Stimulated activated CD4-positive, alpha-beta T cell treated with anti-CD3 and anti-CD28 coated beads, Interleukin-15, amount 100 ng/mL, for 48 hours (primary cell): ENCODE results near the gene BMPR1B.
"Not testable (repeated sequence)": the region's sequence is repeated elsewhere in the genome, so short reads cannot be mapped to it uniquely, and the experiment has no call there.

Experiments used
- DNase-seq, 2 donors: peaks; one replicate each; pipeline ENCODE4 v3.0.0-alpha.2; 2020; ENCODE audit warnings: low read depth in 2 of 2

The BMPR1B gene

GRCh38 chr4:94832329-94832728 is 74.6 kb downstream of the BMPR1B start:
- DNase-seq = not testable (repeated sequence)

GRCh38 chr4:94833394-94833793 is 75.6 kb downstream of the BMPR1B start:
- DNase-seq = no peak

- DNase-seq = no peak
These were observed 76.7 kb downstream of the BMPR1B start for GRCh38 chr4:94834501-94834900.

- not testable (repeated sequence) for DNase-seq
These were observed 83.6 kb downstream of the BMPR1B start for GRCh38 chr4:94841166-94841863.

- DNase-seq = no peak
These were observed 84.1 kb downstream of the BMPR1B start for GRCh38 chr4:94841864-94842221.

GRCh38 chr4:94843216-94843615 is 85.5 kb downstream of the BMPR1B start:
- no peak for DNase-seq

- no peak for DNase-seq
These were observed 90.6 kb downstream of the BMPR1B start for GRCh38 chr4:94848326-94848725.

- DNase-seq = no peak
These were observed 92.1 kb downstream of the BMPR1B start for GRCh38 chr4:94849901-94850300.

GRCh38 chr4:94852616-94853015 is 94.9 kb downstream of the BMPR1B start:
- DNase-seq = no peak

GRCh38 chr4:94856030-94856429 is 98.3 kb downstream of the BMPR1B start:
- no peak for DNase-seq

GRCh38 chr4:94870146-94870545 is 112.4 kb downstream of the BMPR1B start:
- DNase-seq = no peak

GRCh38 chr4:94871644-94872305 is 114.0 kb downstream of the BMPR1B start:
- no peak for DNase-seq

- DNase-seq = no peak
These were observed 120.2 kb downstream of the BMPR1B start for GRCh38 chr4:94877973-94878372.

- no peak for DNase-seq
These were observed 123.2 kb downstream of the BMPR1B start for GRCh38 chr4:94880956-94881355.

GRCh38 chr4:94882756-94883155 is 125.0 kb downstream of the BMPR1B start:
- no peak for DNase-seq

- no peak for DNase-seq
These were observed 129.3 kb downstream of the BMPR1B start for GRCh38 chr4:94887027-94887426.

- DNase-seq = no peak
These were observed 131.8 kb downstream of the BMPR1B start for GRCh38 chr4:94889523-94889922.

- no peak for DNase-seq
These were observed 132.2 kb downstream of the BMPR1B start for GRCh38 chr4:94889946-94890345.

- no peak for DNase-seq
These were observed 132.8 kb downstream of the BMPR1B start for GRCh38 chr4:94890579-94890978.

GRCh38 chr4:94892051-94892450 is 134.3 kb downstream of the BMPR1B start:
- no peak for DNase-seq

- DNase-seq = no peak
These were observed 137.3 kb downstream of the BMPR1B start for GRCh38 chr4:94895081-94895480.

GRCh38 chr4:94897023-94897422 is 139.3 kb downstream of the BMPR1B start:
- no peak for DNase-seq

- DNase-seq = no peak
These were observed 147.8 kb downstream of the BMPR1B start for GRCh38 chr4:94905511-94905910.

- no peak for DNase-seq
These were observed 151.9 kb downstream of the BMPR1B start for GRCh38 chr4:94909645-94910044.
